GM23338 (cell line): ENCODE measurements around the gene ST6GALNAC3. TPM values are rescaled to one million over a fixed set of nuclear protein-coding genes. Genes with fewer than 3 reads are reported as not detected.

Experiments
- ATAC-seq: fragments of 200-7000 bp; cut with Tn5 transposase; 3 replicates; pipeline ENCODE4 v1.9.1; 2020
- DNase-seq: peaks from one replicate; pipeline ENCODE4 v3.0.0-alpha.2; 2015; ENCODE audit warnings: low spot score
- H2AFZ ChIP-seq: fragments of 200-600 bp; sonication (generic); 2 replicates; pipeline ENCODE4 v1.8.0; 2016; ENCODE audit warnings: antibody characterized with exemption, mild to moderate bottlenecking, moderate library complexity
- H3F3A ChIP-seq: fragments of 200-600 bp; sonication (generic); replicated peaks from 2 replicates; pipeline ENCODE4 v1.8.0; 2017; ENCODE audit warnings: antibody characterized with exemption, mixed run types, low read depth
- H3K27ac ChIP-seq: fragments of 200-600 bp; sonication (generic); 2 replicates; pipeline ENCODE4 v1.6.1; 2016; ENCODE audit warnings: low read depth
- H3K27me3 ChIP-seq: fragments of 200-600 bp; sonication (generic); 2 replicates; pipeline ENCODE4 v1.8.0; 2016; ENCODE audit warnings: mild to moderate bottlenecking, mixed run types, moderate library complexity; ENCODE audit not compliant: insufficient read depth
- H3K36me3 ChIP-seq: fragments of 200-600 bp; sonication (generic); 2 replicates; pipeline ENCODE4 v1.8.0; 2016; ENCODE audit warnings: mild to moderate bottlenecking; ENCODE audit not compliant: insufficient read depth
- H3K4me1 ChIP-seq: fragments of 200-600 bp; sonication (generic); 2 replicates; pipeline ENCODE4 v1.8.0; 2016; ENCODE audit warnings: mild to moderate bottlenecking, moderate library complexity; ENCODE audit not compliant: insufficient read depth
- H3K4me2 ChIP-seq: fragments of 200-600 bp; sonication (generic); 2 replicates; pipeline ENCODE4 v1.7.1; 2017; ENCODE audit warnings: mixed run types
- H3K4me3 ChIP-seq: fragments of 200-600 bp; sonication (generic); 2 replicates; pipeline ENCODE4 v1.6.1; 2016; ENCODE audit warnings: mixed run types
- H3K79me2 ChIP-seq: fragments of 200-600 bp; sonication (generic); replicated peaks from 2 replicates; pipeline ENCODE4 v1.8.0; 2017; ENCODE audit warnings: mild to moderate bottlenecking; ENCODE audit not compliant: insufficient read depth
- H3K9me2 ChIP-seq: fragments of 200-600 bp; sonication (generic); 2 replicates; pipeline ENCODE4 v1.8.0; 2017; ENCODE audit not compliant: insufficient read depth
- H4K20me1 ChIP-seq: fragments of 200-600 bp; sonication (generic); replicated peaks from 2 replicates; pipeline ENCODE4 v1.8.0; 2017; ENCODE audit warnings: mild to moderate bottlenecking; ENCODE audit not compliant: insufficient read depth
- H3K27ac Mint-ChIP-seq: 2 replicates; pipeline ENCODE4 v1.8.0; 2020; ENCODE audit warnings: inconsistent platforms, mild to moderate bottlenecking, moderate library complexity, mixed read lengths
- H3K27me3 Mint-ChIP-seq: 3 replicates; pipeline ENCODE4 v1.8.0; 2022; ENCODE audit warnings: low read depth, mild to moderate bottlenecking, moderate library complexity, mixed read lengths, inconsistent platforms; ENCODE audit not compliant: insufficient read depth, poor library complexity
- H3K36me3 Mint-ChIP-seq: 3 replicates; pipeline ENCODE4 v1.8.0; 2021; ENCODE audit warnings: low read depth, mild to moderate bottlenecking, inconsistent platforms, moderate library complexity, mixed read lengths
- H3K4me1 Mint-ChIP-seq: 3 replicates; pipeline ENCODE4 v1.8.0; 2020; ENCODE audit warnings: mild to moderate bottlenecking, inconsistent platforms, mixed read lengths
- H3K4me3 Mint-ChIP-seq: 3 replicates; pipeline ENCODE4 v1.8.0; 2021; ENCODE audit warnings: moderate library complexity, mild to moderate bottlenecking, inconsistent platforms, mixed read lengths
- H3K9me3 Mint-ChIP-seq: 3 replicates; pipeline ENCODE4 v1.8.0; 2020; ENCODE audit warnings: moderate library complexity, mild to moderate bottlenecking, inconsistent platforms, mixed read lengths
- CREB1 ChIP-seq: fragments of 250-450 bp; sonication (Bioruptor Pico); IDR thresholded peaks from 2 replicates; pipeline ENCODE4 v1.5.0; 2020; ENCODE audit warnings: low read depth, mild to moderate bottlenecking, moderate library complexity
- EZH2 ChIP-seq: fragments of 200-600 bp; sonication (generic); IDR thresholded peaks from one replicate; pipeline ENCODE4 v1.8.0; 2017; ENCODE audit warnings: antibody characterized with exemption, mild to moderate bottlenecking, low read depth; ENCODE audit not compliant: unreplicated experiment
- JUNB ChIP-seq: IDR thresholded peaks from one replicate; pipeline ENCODE4 v1.6.1; 2016; ENCODE audit warnings: antibody characterized with exemption; ENCODE audit not compliant: unreplicated experiment
- POLR2AphosphoS5 ChIP-seq: IDR thresholded peaks from 2 replicates; pipeline ENCODE4 v1.6.1; 2016; ENCODE audit warnings: antibody characterized with exemption, low read depth
- REST ChIP-seq: IDR thresholded peaks from one replicate; pipeline ENCODE4 v1.6.1; 2018; ENCODE audit warnings: antibody characterized with exemption; ENCODE audit not compliant: unreplicated experiment
- STAT1 ChIP-seq: IDR thresholded peaks from one replicate; pipeline ENCODE4 v1.6.1; 2016; ENCODE audit warnings: antibody characterized with exemption; ENCODE audit not compliant: unreplicated experiment
- ZNF114 ChIP-seq: fragments of 250-450 bp; sonication (Bioruptor Pico); IDR thresholded peaks from 2 replicates; pipeline ENCODE4 v1.5.0; 2020; ENCODE audit warnings: mild to moderate bottlenecking, moderate library complexity
- ZNF331 ChIP-seq: fragments of 250-450 bp; sonication (Bioruptor Pico); IDR thresholded peaks from 2 replicates; pipeline ENCODE4 v1.5.0; 2020; ENCODE audit warnings: low read depth, mild to moderate bottlenecking, moderate library complexity
- ZNF462 ChIP-seq: fragments of 250-450 bp; sonication (Bioruptor Pico); IDR thresholded peaks from 2 replicates; pipeline ENCODE4 v1.5.0; 2020; ENCODE audit warnings: mild to moderate bottlenecking, moderate library complexity
- polyA plus RNA-seq: library from polyadenylated mRNA; unstranded; fragments of >200 nt; fragmentation: Nextera tagmentation; extraction: Ambion mirVana; gene quantifications from 2 replicates; pipeline ENCODE4 v1.2.1, GENCODE V29; 2016
- total RNA-seq: library from RNA; depleted of rRNA; stranded (reverse); fragments of >200 nt; shearing (Covaris generic); gene quantifications from 2 replicates; pipeline ENCODE4 v1.2.3, GENCODE V29; 2014

The ST6GALNAC3 gene
- total and polyA plus RNA-seq, 2 experiments from 2014 or later, result 4.7 to 11.6 TPM

DNA sequence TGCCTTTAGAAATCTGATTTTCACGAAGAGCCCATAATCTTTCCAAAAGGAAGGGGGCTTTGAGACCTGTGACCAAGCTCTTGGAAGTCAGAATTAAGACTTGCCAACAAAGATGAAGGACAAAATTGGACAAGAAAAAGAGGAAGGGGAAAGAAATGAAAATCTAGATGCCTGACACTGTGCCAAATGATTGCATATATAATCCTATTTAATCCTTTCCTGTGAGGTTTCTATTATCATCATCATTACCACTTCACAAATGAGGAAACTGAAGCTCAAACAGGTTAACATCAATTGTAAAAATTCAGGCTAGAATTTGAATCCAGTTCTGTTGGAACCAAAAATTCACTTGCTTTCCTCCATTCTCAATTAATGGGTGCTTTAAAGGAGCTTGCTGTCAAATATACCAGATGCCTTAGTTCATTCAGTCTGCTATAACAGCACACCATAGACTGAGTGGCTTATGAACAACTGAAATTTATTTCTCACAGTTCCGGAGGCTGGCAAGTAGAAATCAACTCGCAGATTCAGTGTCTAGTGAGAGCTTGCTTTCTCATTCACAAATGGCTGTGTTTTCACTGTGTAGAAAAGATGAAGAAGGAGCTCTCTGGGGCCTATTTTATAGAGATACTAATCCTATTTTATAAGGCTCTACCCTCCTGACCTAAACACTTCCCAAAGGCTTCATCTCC, 595.2 kb downstream of the ST6GALNAC3 start (continued):
- TF ChIP-seq REST, result no peak
- no peak for TF ChIP-seq ZNF114
- no peak for TF ChIP-seq EZH2
- no peak for TF ChIP-seq POLR2AphosphoS5
- TF ChIP-seq STAT1, result no peak
- no peak for TF ChIP-seq JUNB

- no peak overlapping the region for H3K27ac Mint-ChIP-seq
- Histone ChIP-seq H3K79me2 (no peaks in the 10 kb centered on the region), H3K4me3 (no peak overlapping the region), H4K20me1 (no peaks in the 10 kb centered on the region), H3K4me2 (no peak overlapping the region), H3K9me2 (no peaks in the 10 kb centered on the region), H2AFZ (no peak overlapping the region), H3K27me3 (no peaks in the 10 kb centered on the region), H3K27ac (no peak overlapping the region), H3K36me3 (no peaks in the 10 kb centered on the region), H3K4me1 (no peaks in the 10 kb centered on the region), H3F3A (no peaks in the 10 kb centered on the region)
- ATAC-seq (no peak), DNase-seq (no peak)
- peaks cover 3% of the 10 kb centered on the region; the same call in 1 of the 3 replicates for H3K9me3 Mint-ChIP-seq
- H3K4me1 Mint-ChIP-seq, result no peaks in the 10 kb centered on the region
- H3K36me3 Mint-ChIP-seq, result no peaks in the 10 kb centered on the region
- no peak overlapping the region for H3K4me3 Mint-ChIP-seq
- no peaks in the 10 kb centered on the region for H3K27me3 Mint-ChIP-seq
- TF ChIP-seq ZNF331 (CRISPR knock-in tag) (no peak), CREB1 (no peak), JUNB (no peak), ZNF462 (no peak), REST (no peak), STAT1 (no peak), POLR2AphosphoS5 (no peak)
Measured at GRCh38 chr1:76674689-76675210, 600.2 kb downstream of the ST6GALNAC3 start.
